Middle frontal gyrus (tissue), 1 donor: Measurements from ENCODE around the gene CUEDC1.

Experiments
- DNase-seq: peaks from one replicate; pipeline ENCODE4 v3.0.0-alpha.2; 2015; ENCODE audit warnings: low spot score; ENCODE audit errors: extremely low spot score

CUEDC1 gene

DNA sequence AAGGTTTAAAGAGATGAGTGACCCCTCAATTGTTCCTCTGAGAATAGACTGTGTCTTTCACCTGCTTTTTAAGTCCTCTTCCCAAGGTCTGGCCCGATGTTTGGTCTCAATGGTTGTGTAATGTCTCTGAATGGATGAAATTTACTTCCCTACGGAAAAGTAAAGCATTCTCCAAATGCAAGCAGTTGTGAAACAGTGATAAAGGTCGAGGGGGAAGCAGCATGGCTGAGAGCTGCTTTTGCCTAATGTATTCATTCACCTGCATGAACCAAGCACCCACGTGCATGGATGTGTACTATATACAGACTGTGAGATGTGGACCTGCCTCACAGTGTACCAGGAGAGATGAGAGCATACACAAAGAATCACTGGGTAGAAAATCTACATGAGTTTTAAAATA, 116.8 kb downstream of the CUEDC1 start:
- DNase-seq, result no peak

DNA sequence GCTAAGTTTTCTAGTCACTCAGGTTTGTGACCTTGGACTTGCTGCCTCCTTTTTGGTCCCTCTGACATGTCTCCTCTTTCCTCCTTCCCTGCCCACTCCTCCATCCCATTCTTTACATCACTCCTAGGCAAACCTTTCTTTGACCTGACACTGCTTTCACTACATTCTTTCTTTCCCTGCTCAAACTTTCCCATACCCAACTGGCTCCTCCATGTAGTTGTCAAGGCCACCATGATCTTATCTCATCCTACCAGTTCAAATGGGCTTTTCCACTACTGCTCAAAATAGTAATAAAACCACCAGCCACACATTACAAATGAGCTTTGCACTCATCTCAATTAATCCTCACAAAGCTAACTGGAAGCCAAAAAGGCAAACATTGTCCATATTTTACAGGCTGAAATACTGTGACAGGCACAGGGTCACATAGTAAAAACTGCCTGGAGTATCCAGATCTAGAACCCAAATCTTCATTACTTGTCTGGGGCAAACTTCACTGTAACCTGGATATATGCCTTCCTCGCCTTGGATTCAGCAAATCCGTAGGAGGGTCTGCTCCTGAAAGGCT, 119.8 kb downstream of the CUEDC1 start:
- no peak for DNase-seq

DNA sequence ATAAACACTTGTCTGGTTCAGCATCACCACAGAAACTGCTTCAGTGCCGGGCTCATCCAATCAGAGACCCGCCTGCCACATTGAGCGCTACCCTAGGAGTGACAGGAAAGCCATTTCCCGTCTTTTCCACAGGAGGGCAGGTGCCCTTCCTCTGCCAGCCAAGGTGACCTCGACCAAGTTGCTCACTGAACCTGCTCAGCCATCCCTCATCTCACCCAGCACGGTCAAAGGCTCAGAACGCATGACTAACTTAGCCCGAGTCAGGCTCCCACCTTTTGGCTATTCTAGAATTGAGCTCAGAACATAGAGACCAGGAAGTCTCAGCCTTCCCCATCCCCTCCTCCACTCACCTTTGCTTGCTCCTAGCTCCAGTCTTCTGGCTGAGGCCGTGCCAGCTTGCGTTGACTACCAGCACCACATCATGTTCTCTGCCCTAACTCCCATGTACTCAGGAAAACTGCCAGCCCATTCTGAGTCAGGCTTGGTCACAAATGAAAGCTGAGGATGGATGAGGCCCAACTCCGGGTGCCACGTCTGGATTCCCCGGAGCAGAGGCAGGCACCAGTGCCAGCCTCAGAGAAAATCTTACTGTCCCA, 121.0 kb downstream of the CUEDC1 start:
- no peak for DNase-seq

DNA sequence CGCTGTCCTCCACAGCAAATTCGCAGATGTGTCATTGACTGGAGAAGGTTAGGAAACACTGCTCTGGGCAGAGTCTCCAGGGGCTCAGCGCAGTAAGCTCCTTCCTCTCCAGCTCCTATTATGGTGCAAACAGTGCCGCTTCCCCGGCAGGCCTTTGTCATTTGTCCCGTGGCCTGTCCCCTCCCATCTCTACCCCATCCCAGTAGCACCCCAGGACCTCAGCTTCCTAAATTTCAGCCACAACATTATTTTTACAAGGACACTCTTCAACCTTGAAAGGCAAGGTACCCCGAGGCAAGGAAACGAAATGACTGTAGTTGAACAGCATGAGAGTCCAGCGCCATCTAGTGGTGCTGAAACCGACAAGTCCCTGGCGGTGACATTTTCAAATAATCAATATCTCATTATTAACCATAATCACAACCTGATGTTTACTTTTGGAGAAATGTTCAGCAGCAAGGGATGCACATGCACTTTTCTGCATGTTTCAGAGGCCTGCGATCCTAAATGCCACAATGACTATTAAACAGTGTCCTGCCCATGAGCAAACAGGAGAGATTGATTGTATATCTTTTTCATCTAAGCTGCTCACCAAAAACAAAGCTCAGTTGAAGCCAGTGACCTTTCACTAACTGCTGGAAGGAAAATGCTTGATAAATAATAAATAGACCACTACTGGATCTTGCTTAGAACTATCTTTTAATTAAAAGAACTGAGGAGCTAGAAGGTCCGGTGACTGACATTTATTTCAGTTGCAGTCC, 121.9 kb downstream of the CUEDC1 start:
- DNase-seq, result peak; percentile 69

DNA sequence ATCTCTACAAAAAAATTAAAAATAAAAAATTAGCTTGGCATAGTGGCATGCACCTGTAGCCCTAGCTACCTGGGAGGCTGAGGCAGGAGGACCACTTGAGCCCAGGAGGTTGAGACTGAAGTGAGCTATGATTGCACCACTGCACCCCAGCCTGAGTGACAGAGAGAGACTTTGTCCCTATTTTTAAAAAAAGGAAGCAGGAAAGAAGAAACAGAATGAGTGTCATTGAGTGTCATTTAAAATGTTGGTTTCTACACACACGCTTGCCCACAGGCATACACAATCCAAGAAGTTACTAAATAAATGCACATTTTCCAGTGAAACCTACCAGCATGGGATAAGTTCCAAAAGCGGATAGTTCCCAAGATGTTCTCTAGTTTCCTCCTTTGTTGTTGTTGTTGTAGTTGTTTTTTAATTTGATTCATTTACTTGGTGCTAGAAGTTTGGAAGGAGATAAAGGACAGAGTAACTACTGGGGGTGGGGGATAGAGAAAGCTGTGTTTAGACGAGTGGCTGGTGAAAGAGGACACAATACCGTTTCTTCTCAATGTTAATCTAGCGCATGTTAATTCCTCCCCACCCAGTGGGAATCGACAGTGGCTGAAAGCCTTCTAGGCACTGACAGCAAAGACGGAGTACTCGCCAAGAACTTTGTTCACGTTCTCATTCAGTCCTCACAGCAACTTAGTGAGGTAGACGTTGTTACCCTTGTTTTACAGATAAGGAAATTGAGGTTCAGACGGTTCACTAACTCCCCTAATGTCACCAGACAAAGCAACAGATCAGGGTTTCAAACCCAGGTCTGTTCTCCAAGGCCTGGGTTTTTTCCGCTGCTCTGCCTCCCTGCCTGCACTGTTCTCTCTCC, 122.7 kb downstream of the CUEDC1 start:
- DNase-seq, result no peak

DNA sequence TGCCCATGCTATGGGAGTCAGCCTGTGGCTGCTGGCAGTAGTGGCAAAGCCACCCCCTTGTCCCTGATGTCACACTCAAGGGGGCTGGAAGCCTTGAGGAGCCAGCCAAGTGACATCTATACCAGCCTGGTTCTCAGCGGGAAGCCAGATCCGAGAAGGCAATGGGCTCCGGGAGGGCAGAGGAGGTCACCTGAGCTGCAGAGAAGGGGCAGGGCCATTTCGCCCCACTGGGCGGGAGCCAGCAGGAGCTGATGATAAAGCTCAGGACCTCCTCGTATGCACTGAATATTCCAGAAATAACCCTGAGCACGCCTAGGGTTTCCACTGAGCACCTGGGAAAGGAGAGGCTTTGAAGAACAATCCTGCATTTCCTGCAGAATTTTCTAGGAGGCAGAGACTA, 124.3 kb downstream of the CUEDC1 start:
- DNase-seq, result no peak

DNA sequence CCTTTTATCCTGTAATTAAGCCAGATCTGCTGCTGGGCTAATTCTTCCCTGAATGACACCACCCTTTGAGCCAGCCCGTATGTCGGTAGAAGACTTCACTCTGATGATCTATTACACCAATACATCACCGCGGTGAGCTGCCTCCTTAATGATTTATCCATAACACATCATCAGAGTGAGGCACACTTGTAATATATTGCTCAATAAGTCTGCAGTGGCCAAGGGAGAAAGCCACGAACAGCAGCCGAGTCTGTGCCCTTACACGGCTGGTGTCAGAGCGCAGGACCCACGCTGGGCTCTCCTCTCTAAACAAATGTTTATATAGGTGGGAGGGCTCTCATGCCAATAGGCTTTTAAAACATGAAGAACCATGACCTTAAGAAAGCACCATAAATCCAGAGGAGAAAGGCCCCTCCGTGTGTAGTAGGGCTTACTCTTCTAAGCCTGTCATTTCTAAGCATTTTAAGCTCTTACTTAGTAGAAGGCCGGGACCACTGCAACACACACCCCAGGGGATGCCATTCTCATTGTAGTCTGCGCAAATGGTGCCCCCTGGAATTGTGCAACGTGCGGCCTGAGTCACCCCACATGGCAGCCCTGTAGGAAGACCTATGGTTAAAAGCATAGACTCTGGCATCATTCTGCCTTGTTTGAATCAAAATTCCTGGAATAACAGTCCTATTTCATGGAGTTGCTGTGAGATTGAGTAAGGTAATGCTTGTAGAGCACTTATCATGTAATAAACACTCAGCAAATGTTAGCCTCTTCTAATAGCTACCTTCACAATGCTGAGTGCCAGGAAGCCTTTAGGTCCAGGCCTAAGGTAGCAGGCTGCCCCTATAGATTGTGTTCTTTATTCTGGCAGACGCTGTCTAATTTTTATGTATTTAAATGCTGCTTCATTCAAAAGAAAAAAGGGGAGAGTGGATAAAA, 131.5 kb downstream of the CUEDC1 start:
- no peak for DNase-seq

DNA sequence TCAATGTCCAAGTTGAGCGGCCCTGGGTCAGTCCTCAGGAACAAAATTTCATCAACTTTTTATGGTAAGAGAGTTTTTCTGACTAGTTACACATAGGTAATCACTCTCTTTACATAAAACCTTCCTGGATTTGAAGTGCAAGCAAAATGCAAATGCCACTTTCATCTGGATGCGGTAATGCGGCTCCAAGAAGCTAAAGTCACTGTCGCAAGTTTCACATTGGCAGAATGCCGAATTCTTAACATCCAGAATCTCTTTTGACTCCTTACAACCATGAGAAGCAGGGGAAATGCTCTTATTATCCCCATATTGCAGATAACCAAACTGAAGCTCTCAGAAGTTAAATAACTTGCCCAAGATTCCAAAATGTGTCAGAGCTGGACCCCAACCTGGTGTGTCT, 135.3 kb downstream of the CUEDC1 start:
- no peak for DNase-seq

DNA sequence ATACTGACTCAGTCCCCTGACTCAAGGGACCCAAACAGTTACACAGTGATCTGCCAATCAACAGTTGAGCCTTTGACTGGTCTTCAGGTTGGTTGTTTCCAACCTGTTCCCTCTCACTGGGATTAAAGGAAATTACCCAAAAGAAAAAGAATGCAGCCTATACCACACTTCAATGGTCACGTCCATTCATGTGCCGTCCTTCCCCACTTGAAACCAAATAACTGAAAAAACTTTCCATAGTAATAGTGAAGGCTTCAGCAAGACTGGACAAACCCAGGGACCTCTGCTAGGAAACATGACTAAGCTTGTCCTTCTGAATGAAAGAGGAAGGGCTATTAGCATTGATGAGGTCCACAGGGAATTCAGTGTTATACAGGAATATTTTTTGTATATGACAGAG, 135.9 kb downstream of the CUEDC1 start:
- no peak for DNase-seq

DNA sequence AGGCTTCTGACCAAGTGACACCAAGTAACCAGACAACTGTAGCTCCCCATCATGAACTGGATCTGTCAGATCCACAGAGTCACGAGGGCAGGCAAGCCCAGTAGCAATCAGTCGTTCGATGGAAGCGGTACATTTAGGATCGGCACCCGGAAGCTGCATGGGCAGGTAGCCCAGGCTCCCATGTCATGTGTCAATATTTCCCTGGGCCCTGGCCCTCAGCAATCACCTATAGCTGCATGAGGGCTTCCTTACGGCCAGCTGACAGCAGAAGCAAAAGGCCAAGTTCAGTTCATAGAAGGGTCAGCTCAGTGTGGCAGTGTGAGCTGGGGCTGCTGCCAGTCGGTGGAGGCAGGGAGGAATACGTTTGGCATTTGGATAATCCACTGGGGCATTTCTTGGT, 137.1 kb downstream of the CUEDC1 start:
- DNase-seq, result no peak

DNA sequence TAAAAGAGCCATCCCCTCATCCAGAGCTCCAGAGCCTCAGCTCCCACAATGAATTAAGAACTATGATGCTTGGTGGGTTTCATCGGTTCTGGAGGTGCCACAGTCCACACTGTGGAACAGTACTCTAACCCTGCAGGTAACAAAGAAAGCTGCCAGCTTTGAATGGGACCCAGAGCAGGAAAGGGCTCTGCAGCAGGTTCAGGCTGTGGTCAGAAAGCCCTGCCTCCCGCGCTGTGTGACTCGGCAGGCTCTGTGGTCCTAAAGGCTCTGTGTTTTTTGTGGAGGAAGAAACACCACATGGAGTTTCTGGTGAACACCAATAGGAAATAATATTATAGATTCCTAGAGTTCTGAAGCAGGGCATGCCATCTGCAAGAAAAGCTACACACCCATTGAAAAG, 137.9 kb downstream of the CUEDC1 start:
- DNase-seq, result no peak

DNA sequence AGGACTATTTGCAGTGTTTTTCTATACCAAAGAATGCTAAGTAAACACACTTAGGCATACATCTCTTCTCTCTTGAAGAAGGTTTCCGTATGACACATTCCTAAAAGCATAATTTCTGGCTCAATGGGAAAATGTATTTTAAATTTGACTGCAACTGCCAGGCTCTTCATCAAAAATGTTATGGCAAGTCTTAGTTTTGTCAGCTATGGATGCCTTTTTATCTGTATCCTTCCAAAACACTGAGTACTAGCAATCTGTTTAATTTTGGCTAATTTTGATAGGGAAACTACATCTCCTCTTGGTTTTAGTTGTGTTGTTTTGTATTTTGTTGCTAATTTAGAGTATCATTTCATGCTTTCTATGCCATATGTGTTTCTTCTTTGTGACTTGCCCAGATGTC, 140.8 kb downstream of the CUEDC1 start:
- DNase-seq, result no peak

DNA sequence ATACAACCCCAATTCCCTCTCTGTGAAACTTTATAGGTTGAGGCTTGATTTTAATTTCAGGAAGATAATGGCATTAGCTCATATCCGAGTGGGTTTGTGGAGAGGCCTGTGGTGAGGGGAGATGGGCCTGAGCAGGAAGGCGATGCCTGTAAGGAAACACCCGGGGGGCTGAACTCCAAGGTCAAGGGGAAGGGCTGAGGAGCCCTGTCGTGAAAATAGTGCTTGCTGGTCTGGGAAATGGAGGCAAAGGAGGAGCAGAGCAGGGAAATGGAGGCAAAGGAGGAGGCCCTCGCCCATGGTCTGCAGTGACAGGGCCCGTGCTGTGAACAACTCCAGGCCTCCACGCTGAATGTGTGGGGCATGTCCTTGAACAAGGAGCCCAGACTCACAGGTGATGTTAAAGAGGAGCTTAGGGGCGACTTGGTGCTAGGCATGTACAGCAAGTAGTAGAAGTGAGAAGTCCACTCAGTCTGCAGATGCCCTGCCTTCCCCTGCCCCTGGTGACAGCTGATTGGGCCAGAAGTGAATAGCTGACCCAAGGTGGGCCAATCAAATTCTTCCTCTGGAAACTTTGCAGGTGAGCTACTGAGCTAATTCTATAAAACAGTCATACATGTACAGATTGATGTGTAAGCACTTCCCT, 143.5 kb downstream of the CUEDC1 start:
- no peak for DNase-seq
